ENCODE results near the gene FANCI.

FANCI gene

DNA sequence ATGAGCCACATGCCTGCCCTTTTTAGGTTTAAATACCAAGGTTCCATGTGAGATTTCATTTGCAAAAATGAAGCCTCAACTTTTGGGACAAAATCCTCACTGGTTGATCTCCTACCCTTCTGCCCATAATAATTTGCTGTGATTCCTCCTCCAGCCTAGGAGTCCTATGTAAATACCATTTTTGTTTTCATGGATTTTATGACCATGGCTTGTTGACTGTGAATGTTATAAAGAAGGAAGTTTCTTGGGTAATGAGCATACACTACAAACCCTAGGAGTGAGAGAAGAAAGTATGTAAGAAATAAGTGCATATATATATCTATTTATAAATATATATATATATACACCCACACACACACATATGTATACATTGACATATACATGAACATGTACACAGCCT is 35.5 kb upstream of the FANCI start:
- no peak for TF ChIP-seq ZFX (IDR thresholded peaks at IDR 0.05)
- TF ChIP-seq, protein P1, sequence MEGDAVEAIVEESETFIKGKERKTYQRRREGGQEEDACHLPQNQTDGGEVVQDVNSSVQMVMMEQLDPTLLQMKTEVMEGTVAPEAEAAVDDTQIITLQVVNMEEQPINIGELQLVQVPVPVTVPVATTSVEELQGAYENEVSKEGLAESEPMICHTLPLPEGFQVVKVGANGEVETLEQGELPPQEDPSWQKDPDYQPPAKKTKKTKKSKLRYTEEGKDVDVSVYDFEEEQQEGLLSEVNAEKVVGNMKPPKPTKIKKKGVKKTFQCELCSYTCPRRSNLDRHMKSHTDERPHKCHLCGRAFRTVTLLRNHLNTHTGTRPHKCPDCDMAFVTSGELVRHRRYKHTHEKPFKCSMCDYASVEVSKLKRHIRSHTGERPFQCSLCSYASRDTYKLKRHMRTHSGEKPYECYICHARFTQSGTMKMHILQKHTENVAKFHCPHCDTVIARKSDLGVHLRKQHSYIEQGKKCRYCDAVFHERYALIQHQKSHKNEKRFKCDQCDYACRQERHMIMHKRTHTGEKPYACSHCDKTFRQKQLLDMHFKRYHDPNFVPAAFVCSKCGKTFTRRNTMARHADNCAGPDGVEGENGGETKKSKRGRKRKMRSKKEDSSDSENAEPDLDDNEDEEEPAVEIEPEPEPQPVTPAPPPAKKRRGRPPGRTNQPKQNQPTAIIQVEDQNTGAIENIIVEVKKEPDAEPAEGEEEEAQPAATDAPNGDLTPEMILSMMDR (conservative IDR thresholded peaks at IDR 0.05), result no peak
- H3K27ac ChIP-seq, result no peak overlapping the region

DNA sequence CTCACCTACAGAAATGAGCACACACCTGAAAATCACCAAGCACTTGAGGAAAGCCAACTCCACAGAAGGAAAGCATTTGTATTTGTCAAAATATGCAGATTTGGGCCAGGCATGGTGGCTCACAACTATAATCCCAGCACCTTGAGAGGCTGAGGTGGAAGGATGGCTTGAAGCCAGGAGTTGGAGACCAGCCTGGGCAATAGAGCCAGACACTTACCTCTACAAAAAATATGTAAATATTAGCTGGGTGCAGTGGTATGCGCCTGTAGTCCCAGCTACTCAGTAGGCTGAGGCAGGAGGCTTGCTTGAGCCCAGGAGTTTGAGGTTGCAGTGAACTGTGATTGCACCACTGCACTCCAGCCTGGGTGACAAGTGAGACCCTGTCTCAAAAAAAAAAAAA is 34.7 kb upstream of the FANCI start:
- no peak overlapping the region for H3K27ac ChIP-seq
- no peak for TF ChIP-seq ZFX (IDR thresholded peaks at IDR 0.05)
- TF ChIP-seq, protein P1 (conservative IDR thresholded peaks at IDR 0.05), result no peak

DNA sequence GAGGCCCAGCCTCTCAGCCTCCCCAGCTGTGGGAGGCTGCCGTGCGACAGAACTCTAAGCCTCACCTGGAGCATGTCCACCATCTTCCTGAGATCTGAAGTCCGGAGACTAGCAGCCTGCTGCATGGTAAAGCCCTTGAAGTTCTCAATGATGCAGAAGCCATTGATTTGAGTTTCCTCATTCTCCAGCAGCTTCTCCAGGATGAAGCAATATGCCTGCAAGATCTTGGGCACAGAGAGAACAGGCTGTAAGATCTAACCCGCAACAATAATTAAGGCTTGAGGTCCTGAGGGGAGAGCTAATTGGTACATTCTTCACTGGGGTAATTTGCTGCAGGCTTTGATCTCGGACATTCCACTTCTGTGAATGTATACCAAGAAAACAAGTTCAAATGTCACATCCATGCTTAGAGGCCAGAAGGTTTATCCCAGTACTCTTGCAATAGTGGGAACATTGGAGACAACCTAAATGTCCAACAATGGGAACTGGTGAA is 32.1 kb upstream of the FANCI start:
- TF ChIP-seq, protein P1 (conservative IDR thresholded peaks at IDR 0.05), result no peak
- no peak for TF ChIP-seq ZFX (IDR thresholded peaks at IDR 0.05)

DNA sequence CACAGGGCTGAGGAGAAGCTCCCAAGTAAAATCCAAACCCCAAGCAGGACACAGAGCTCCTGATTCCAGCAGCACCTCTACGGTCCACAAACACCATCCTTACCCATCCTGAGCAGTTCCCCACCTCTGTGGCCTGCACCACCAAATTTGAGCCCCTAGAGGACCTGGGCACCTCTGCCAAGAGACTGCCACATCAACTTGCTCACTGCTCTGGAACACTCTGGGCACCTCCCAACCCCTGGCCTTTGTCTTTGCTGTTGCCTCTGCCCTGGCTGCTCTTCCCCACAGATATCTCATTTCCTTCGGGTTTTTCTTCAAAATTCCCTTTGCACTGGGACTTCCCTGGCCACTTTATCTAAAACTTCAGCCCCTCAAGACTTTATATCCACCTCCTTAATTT is 28.2 kb upstream of the FANCI start:
- no peak overlapping the region for H3K27ac ChIP-seq
- no peak for TF ChIP-seq ZFX (IDR thresholded peaks at IDR 0.05)
- TF ChIP-seq, protein P1 (conservative IDR thresholded peaks at IDR 0.05), result no peak

More for the DNA sequence above, 32.1 kb upstream of the FANCI start:
- H3K27ac ChIP-seq, result no peak overlapping the region

DNA sequence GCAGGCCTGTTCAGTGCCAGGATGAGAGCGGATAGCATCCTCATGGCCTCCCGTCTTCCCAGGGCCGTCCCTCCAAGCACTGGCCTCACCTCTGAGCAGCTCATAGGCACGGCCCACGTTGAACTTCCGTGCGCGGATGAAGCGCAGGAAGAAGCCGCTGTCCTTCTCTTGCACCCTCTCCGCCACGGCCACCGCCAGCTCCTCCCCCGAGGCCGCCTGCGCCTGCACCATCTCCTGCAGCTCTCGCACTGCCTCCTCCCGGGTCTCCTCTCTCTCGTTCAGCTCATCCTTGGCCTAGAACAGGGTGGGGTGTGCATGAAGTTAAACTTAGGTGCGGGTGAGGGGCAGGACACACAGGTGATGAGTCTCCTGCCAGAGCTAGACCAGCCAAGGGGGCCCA is 26.7 kb upstream of the FANCI start:
- no peak for TF ChIP-seq ZFX (IDR thresholded peaks at IDR 0.05)
- TF ChIP-seq, protein P1 (conservative IDR thresholded peaks at IDR 0.05), result no peak
- no peak overlapping the region for H3K27ac ChIP-seq

DNA sequence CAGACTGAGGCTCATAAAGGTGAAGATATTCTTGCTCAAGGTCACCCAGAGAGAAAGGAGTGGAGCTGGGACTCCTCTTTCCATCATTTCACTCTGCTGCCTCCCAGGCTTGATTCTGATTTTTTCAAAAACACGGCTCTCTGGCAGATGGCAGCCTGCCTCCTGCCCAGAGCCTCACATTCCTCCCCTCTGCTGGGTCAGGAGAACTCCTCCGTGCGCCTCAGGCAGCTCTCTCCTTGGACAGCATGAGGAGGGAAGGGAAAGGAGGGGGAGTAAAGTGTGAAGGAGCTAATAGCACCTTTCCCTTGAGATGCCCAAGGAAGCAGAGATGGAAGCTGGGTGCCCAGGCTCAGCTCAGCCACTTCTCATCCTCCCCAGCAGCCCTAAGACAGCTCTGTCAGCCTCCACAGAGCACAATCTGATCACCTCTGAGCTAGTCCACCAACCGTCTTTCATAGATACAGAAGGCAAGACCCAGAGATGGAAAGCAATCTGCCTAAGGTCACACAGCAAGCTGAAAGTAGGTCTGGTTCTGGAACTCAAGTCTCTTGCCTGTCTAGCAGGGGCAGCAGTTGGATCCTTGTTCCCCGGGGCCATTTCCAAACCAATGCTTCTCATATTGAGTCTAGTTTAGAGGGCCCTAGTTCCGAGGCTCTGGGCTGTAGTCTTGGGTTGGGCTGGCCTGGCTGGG is 25.9 kb upstream of the FANCI start:
- TF ChIP-seq ZFX (IDR thresholded peaks at IDR 0.05), result no peak
- TF ChIP-seq, protein P1 (conservative IDR thresholded peaks at IDR 0.05), result no peak
- H3K27ac ChIP-seq, result no peak overlapping the region

DNA sequence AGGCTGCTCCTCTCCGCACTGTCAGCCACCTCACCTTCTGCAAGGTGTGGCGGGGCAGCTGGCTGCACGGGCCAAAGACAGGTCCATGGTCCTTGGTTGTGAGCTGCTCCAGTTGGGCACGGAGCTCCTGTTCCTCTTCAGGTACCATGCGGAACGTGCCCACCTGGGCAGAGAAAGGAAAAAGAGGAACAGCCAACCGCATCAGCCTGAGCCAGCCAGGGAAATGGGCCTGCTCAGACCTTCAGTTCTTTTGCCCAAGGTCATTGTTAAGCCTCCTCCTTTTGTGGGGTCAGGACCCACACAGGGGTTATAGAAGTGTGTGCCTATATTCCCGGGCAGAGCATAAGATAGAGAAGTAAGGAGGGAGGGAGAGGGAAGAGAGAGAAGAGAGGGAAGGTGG is 25.2 kb upstream of the FANCI start:
- TF ChIP-seq ZFX (IDR thresholded peaks at IDR 0.05), result no peak
- TF ChIP-seq, protein P1 (conservative IDR thresholded peaks at IDR 0.05), result no peak
- no peak overlapping the region for H3K27ac ChIP-seq
